ENCODE data around the gene DEGS2. TPM values are rescaled to one million over a fixed set of nuclear protein-coding genes. Genes with fewer than 3 reads are reported as not detected.
"Not testable (repeated sequence)": the region's sequence is repeated elsewhere in the genome, so short reads cannot be mapped to it uniquely, and the experiment has no call there.

Gene DEGS2
- total and polyA plus RNA-seq, 4 experiments from 2014 or later = 0.14 to 0.81 TPM; not detected in 2

GRCh38 chr14:100165831-100166440, 6.5 kb upstream of the DEGS2 start:
- no peak for DNase-seq
- Mint-ChIP-seq H3K9me3 (no peaks in the 10 kb centered on the region), H3K4me1 (peaks cover 7 to 15% (median 8%) of the 10 kb centered on the region in 4 donors), H3K27me3 (peaks cover 6 to 7% of the 10 kb centered on the region in 2 donors), H3K27ac (no peak overlapping the region), H3K4me3 (peak overlapping the region in 6 of 8 donors; percentile 72 to 86 (median 80)), H3K36me3 (no peaks in the 10 kb centered on the region)
- Histone ChIP-seq H3K27me3 (ENCODE audit: insufficient read depth, low read length) (no peaks in the 10 kb centered on the region), H3K4me1 (ENCODE audit: insufficient read depth, low read length) (peaks cover 9% of the 10 kb centered on the region), H3K4me3 (ENCODE audit: low read length in 2 of 2) (peak overlapping the region in 1 of 2 donors; percentile 47), H3K9me3 (ENCODE audit: control insufficient read depth in 1 of 2, low read length in 2 of 2) (no peaks in the 10 kb centered on the region), H3K27ac (ENCODE audit: low read depth, low read length) (no peak overlapping the region), H3K36me3 (ENCODE audit: insufficient read depth, low read length) (no peaks in the 10 kb centered on the region)
- ChIA-PET CTCF (ENCODE audit: partially characterized antibody) (interaction anchor here (1.2 to 1.9 kb wide), 2 partner anchors 10 to 27 kb away, joined by 4 to 10 read pairs; no protein-coding TSS in a partner anchor), POLR2A (ENCODE audit: partially characterized antibody) (interaction anchor here (1.0 to 1.7 kb wide), 5 partner anchors 18 to 100 kb away, joined by 3 to 5 read pairs (median 4); partner anchors contain the start of gene EVL)
- intact Hi-C loops (cut with micrococcal nuclease) = no loop called here

GRCh38 chr14:100165376-100165775, 5.9 kb upstream of the DEGS2 start:
- H3K27me3 ChIP-seq (ENCODE audit: insufficient read depth, low read length) = no peaks in the 10 kb centered on the region
- H3K4me1 ChIP-seq (ENCODE audit: insufficient read depth, low read length) = peaks cover 9% of the 10 kb centered on the region
- ChIA-PET POLR2A (ENCODE audit: partially characterized antibody) (interaction anchor here (1.0 to 1.7 kb wide), 5 partner anchors 17 to 99 kb away, joined by 3 to 5 read pairs (median 4); partner anchors contain the start of gene EVL), CTCF (ENCODE audit: partially characterized antibody) (interaction anchor here (1.9 kb wide), 1 partner anchor 10 kb away, joined by 10 read pairs; no protein-coding TSS in a partner anchor)
- no peak overlapping the region for H3K27ac ChIP-seq (ENCODE audit: low read depth, low read length)
- peaks cover 7 to 15% (median 8%) of the 10 kb centered on the region in 4 donors for H3K4me1 Mint-ChIP-seq
- intact Hi-C loops (cut with micrococcal nuclease) = no loop called here
- DNase-seq = no peak
- no peaks in the 10 kb centered on the region for H3K36me3 Mint-ChIP-seq
- H3K36me3 ChIP-seq (ENCODE audit: insufficient read depth, low read length) = no peaks in the 10 kb centered on the region
- peaks cover 3 to 4% of the 10 kb centered on the region in 2 donors for H3K27me3 Mint-ChIP-seq
- peaks cover 0 to 2% (median 0%) of the 10 kb centered on the region in 8 donors for H3K9me3 Mint-ChIP-seq
- no peaks in the 10 kb centered on the region for H3K9me3 ChIP-seq (ENCODE audit: control insufficient read depth in 1 of 2, low read length in 2 of 2)
- H3K4me3 ChIP-seq (ENCODE audit: low read length in 2 of 2) = no peak overlapping the region
- H3K27ac Mint-ChIP-seq = peak overlapping the region in 1 of 7 donors; percentile 47
- peak overlapping the region in 6 of 8 donors; percentile 36 to 75 (median 54) for H3K4me3 Mint-ChIP-seq

- intact Hi-C loops (cut with micrococcal nuclease) = no loop called here
- Mint-ChIP-seq H3K4me3 (peak overlapping the region in 5 of 8 donors; percentile 35 to 78 (median 54)), H3K36me3 (no peaks in the 10 kb centered on the region), H3K9me3 (peaks cover 0 to 2% (median 0%) of the 10 kb centered on the region in 8 donors), H3K27me3 (peaks cover 12 to 13% of the 10 kb centered on the region in 2 donors), H3K27ac (no peak overlapping the region), H3K4me1 (peaks cover 3 to 7% (median 4%) of the 10 kb centered on the region in 4 donors)
- Histone ChIP-seq H3K36me3 (ENCODE audit: insufficient read depth, low read length) (no peaks in the 10 kb centered on the region), H3K27ac (ENCODE audit: low read depth, low read length) (no peak overlapping the region), H3K4me1 (ENCODE audit: insufficient read depth, low read length) (peaks cover 9% of the 10 kb centered on the region), H3K4me3 (ENCODE audit: low read length in 2 of 2) (no peak overlapping the region), H3K27me3 (ENCODE audit: insufficient read depth, low read length) (no peaks in the 10 kb centered on the region), H3K9me3 (ENCODE audit: control insufficient read depth in 1 of 2, low read length in 2 of 2) (no peaks in the 10 kb centered on the region)
- CTCF ChIA-PET (ENCODE audit: partially characterized antibody) = interaction anchor here (2.1 kb wide), 1 partner anchor 32 kb away, joined by 5 read pairs; no protein-coding TSS in a partner anchor
- POLR2A ChIA-PET (ENCODE audit: partially characterized antibody) = interaction anchor here (5.7 kb wide), 1 partner anchor 14 kb away, joined by 34 read pairs; no protein-coding TSS in a partner anchor
- no peak for DNase-seq
These were observed 1.1 kb upstream of the DEGS2 start for GRCh38 chr14:100160534-100160916.

- no peaks in the 10 kb centered on the region for H3K36me3 ChIP-seq (ENCODE audit: insufficient read depth, low read length)
- peaks cover 2 to 3% of the 10 kb centered on the region in 2 donors for H3K36me3 Mint-ChIP-seq
- intact Hi-C loops (cut with micrococcal nuclease) = no loop called here
- peaks cover 9% of the 10 kb centered on the region for H3K4me1 ChIP-seq (ENCODE audit: insufficient read depth, low read length)
- H3K9me3 ChIP-seq (ENCODE audit: control insufficient read depth in 1 of 2, low read length in 2 of 2) = peaks cover 0 to 3% of the 10 kb centered on the region in 2 donors
- peak overlapping the region; percentile 29 to 78 (median 52) for H3K4me3 Mint-ChIP-seq
- H3K4me1 Mint-ChIP-seq = peaks cover 1 to 4% (median 4%) of the 10 kb centered on the region in 4 donors
- H3K27ac ChIP-seq (ENCODE audit: low read depth, low read length) = no peak overlapping the region
- H3K9me3 Mint-ChIP-seq = peaks cover 0 to 6% (median 3%) of the 10 kb centered on the region in 8 donors
- no peaks in the 10 kb centered on the region for H3K27me3 ChIP-seq (ENCODE audit: insufficient read depth, low read length)
- DNase-seq = no peak
- ChIA-PET CTCF (ENCODE audit: partially characterized antibody) (interaction anchor here (1.5 to 2.1 kb wide), 3 partner anchors 14 to 86 kb away, joined by 3 to 5 read pairs (median 3); no protein-coding TSS in a partner anchor), POLR2A (ENCODE audit: partially characterized antibody) (interaction anchor here (0.9 to 5.7 kb wide), 3 partner anchors 14 to 82 kb away, joined by 3 to 34 read pairs (median 4); no protein-coding TSS in a partner anchor)
- peak overlapping the region in 1 of 2 donors; percentile 35 for H3K4me3 ChIP-seq (ENCODE audit: low read length in 2 of 2)
- H3K27ac Mint-ChIP-seq = peak overlapping the region in 1 of 7 donors; percentile 70
- peaks cover 11 to 12% of the 10 kb centered on the region in 2 donors for H3K27me3 Mint-ChIP-seq
These were observed 554 bp upstream of the DEGS2 start for GRCh38 chr14:100159865-100160533.

- peak overlapping the region; percentile 36 to 64 (median 60) for H3K4me3 Mint-ChIP-seq
- H3K4me1 Mint-ChIP-seq = peaks cover 0 to 4% (median 1%) of the 10 kb centered on the region in 4 donors
- intact Hi-C loops (cut with micrococcal nuclease) = no loop called here
- H3K4me1 ChIP-seq (ENCODE audit: insufficient read depth, low read length) = peaks cover 9% of the 10 kb centered on the region
- DNase-seq = no peak
- peaks cover 0 to 11% of the 10 kb centered on the region in 2 donors for H3K9me3 ChIP-seq (ENCODE audit: control insufficient read depth in 1 of 2, low read length in 2 of 2)
- no peaks in the 10 kb centered on the region for H3K36me3 ChIP-seq (ENCODE audit: insufficient read depth, low read length)
- H3K36me3 Mint-ChIP-seq = peaks cover 2 to 5% of the 10 kb centered on the region in 2 donors
- H3K9me3 Mint-ChIP-seq = peaks cover 0 to 13% (median 6%) of the 10 kb centered on the region in 8 donors
- no peak overlapping the region for H3K27ac Mint-ChIP-seq
- H3K27me3 ChIP-seq (ENCODE audit: insufficient read depth, low read length) = no peaks in the 10 kb centered on the region
- CTCF ChIA-PET (ENCODE audit: partially characterized antibody) = interaction anchor here (1.5 to 1.6 kb wide), 2 partner anchors 15 to 88 kb away, joined by 3 read pairs; no protein-coding TSS in a partner anchor
- POLR2A ChIA-PET (ENCODE audit: partially characterized antibody) = interaction anchor here (1.0 to 5.7 kb wide), 2 partner anchors 12 to 34 kb away, joined by 4 to 34 read pairs; no protein-coding TSS in a partner anchor
- H3K4me3 ChIP-seq (ENCODE audit: low read length in 2 of 2) = peak overlapping the region in 1 of 2 donors; percentile 35
- H3K27ac ChIP-seq (ENCODE audit: low read depth, low read length) = no peak overlapping the region
- peaks cover 11 to 12% of the 10 kb centered on the region in 2 donors for H3K27me3 Mint-ChIP-seq
These were observed 815 bp downstream of the DEGS2 start for GRCh38 chr14:100158566-100159093.

- H3K27ac Mint-ChIP-seq = not testable (repeated sequence)
These were observed 1.8 kb downstream of the DEGS2 start for GRCh38 chr14:100157548-100158232.

More at GRCh38 chr14:100157548-100158232, 1.8 kb downstream of the DEGS2 start:
- Mint-ChIP-seq H3K9me3 (peaks cover 0 to 16% (median 6%) of the 10 kb centered on the region in 8 donors), H3K4me3 (peak overlapping the region in 5 of 8 donors; percentile 28 to 52 (median 35)), H3K27me3 (peaks cover 11 to 12% of the 10 kb centered on the region in 2 donors)
- H3K27me3 ChIP-seq (ENCODE audit: insufficient read depth, low read length); H3K36me3 ChIP-seq (ENCODE audit: insufficient read depth, low read length); CTCF ChIA-PET (ENCODE audit: partially characterized antibody); DNase-seq; H3K4me1 Mint-ChIP-seq; H3K4me3 ChIP-seq (ENCODE audit: low read length in 2 of 2); intact Hi-C loops (cut with micrococcal nuclease); H3K36me3 Mint-ChIP-seq; H3K4me1 ChIP-seq (ENCODE audit: insufficient read depth, low read length); H3K27ac ChIP-seq (ENCODE audit: low read depth, low read length): not testable (repeated sequence)
- H3K9me3 ChIP-seq (ENCODE audit: control insufficient read depth in 1 of 2, low read length in 2 of 2) = peaks cover 0 to 11% of the 10 kb centered on the region in 2 donors
- POLR2A ChIA-PET (ENCODE audit: partially characterized antibody) = interaction anchor here (5.7 kb wide), 1 partner anchor 11 kb away, joined by 34 read pairs; no protein-coding TSS in a partner anchor
